Measurements from ENCODE around the gene LUC7L. TPM values are rescaled to one million over a fixed set of nuclear protein-coding genes. Genes with fewer than 3 reads are reported as not detected.

The LUC7L gene
- polyA plus RNA-seq, 1 of the 3 experiments (the other 2 are of a cell fraction): 97.7 TPM

DNA sequence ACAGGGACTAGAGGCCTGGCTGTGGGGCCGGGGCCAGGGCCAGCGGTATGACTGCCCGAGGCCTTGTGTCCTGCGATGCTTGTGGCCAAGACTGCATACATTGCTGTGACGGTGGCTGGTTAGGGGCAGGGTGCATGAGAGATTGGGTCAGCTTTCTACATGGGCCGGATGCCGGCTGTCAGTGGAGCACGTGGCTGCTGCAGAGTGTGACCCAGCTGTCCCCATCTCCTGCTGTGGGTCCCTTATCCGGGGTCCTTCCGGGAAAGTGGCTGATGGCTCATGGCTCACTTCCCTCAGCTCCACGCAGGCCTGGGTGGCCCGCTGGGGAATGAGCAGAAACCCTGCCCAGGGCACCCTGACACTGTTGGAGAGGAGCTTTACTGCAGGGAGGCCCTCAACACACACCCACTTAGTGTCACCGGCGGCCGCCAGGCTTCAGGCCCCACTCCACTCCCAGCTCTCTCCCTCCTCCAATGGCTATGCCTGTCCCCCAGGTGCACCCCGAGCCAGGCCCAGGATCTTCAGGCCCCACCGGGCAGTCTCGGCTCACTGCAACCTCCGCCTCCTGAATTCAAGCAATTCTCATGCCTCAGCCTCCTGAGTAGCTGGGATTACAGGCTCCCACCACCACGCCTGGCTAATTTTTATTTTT, 47.3 kb upstream of the LUC7L start (continued):
- TF ChIP-seq, protein P1, sequence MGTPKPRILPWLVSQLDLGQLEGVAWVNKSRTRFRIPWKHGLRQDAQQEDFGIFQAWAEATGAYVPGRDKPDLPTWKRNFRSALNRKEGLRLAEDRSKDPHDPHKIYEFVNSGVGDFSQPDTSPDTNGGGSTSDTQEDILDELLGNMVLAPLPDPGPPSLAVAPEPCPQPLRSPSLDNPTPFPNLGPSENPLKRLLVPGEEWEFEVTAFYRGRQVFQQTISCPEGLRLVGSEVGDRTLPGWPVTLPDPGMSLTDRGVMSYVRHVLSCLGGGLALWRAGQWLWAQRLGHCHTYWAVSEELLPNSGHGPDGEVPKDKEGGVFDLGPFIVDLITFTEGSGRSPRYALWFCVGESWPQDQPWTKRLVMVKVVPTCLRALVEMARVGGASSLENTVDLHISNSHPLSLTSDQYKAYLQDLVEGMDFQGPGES (IDR thresholded peaks at IDR 0.05; ENCODE audit: low read depth, low read length): no peak
- TF ChIP-seq GABPA (IDR thresholded peaks at IDR 0.05; ENCODE audit: low read depth) (no peak), RCOR1 (IDR thresholded peaks at IDR 0.05; ENCODE audit: low read length) (no peak), RAD21 (IDR thresholded peaks at IDR 0.05; ENCODE audit: low read length) (no peak), NFIC (IDR thresholded peaks at IDR 0.05; ENCODE audit: borderline replicate concordance) (no peak), SMC3 (IDR thresholded peaks at IDR 0.05; ENCODE audit: low read depth, low read length) (no peak)

DNA sequence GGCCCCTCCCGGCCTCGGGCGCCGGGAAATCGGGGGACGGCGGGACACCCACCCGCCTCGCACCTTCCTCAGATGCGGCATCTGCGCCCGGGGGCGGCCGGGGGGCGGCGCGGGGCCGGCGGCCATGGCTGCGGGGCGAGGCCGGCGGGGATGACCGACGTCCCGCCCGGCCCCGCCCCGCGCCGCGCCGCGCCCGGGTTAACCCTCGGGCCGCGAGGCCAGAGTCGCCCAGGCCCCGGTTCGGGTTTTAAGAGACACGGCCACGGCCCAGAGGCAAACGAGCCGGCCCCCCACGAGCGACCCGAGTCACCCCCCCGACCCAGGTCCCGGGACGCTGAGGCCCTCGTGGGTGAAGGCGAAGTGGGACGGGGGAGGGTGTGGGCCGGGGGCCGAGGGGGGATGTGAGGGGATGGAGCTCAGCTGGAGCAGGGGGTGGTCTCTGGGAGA, 46.6 kb upstream of the LUC7L start, which contains the start of gene RGS11:
TSS of gene RGS11 (minus strand) at position 159 of the 447 bp plus-strand sequence. CDS start at position 126, 33 bp downstream.
- Histone ChIP-seq H3K27me3 (ENCODE audit: insufficient read depth) (no peaks in the 10 kb centered on the region), H3K4me2 (peak within 1 kb of the TSS; percentile 44; the same call in 1 of the 2 replicates), H4K20me1 (ENCODE audit: insufficient read depth) (no peaks in the 10 kb centered on the region), H3K4me3 (ENCODE audit: low read depth in 2 of 2, low read length in 1 of 2) (peak within 1 kb of the TSS in 1 of 2 experiments; percentile 42; a peak in 3 of 4 replicates), H3K4me1 (ENCODE audit: control insufficient read depth in 1 of 2, insufficient read depth in 2 of 2, low read depth in 1 of 2, low read length in 1 of 2) (peaks cover 0 to 13% of the 10 kb centered on the region in 2 experiments; a peak in 1 of 4 replicates), H3K9me3 (no peaks in the 10 kb centered on the region), H2AFZ (ENCODE audit: low read depth) (peak within 1 kb of the TSS; percentile 65; the same call in 1 of the 2 replicates), H3K36me3 (replicated peaks in 1 of 2; ENCODE audit: control insufficient read depth in 1 of 2, insufficient read depth in 2 of 2, low read length in 1 of 2) (no peaks in the 10 kb centered on the region), H3K9me2 (no peaks in the 10 kb centered on the region), H3K9ac (peak within 1 kb of the TSS; percentile 41; the same call in 1 of the 2 replicates), H3K27ac (ENCODE audit: low read depth in 2 of 2, low read length in 1 of 2) (no peak within 1 kb of the TSS), H3K79me2 (ENCODE audit: insufficient read depth) (no peaks in the 10 kb centered on the region), H3F3A (replicated peaks; ENCODE audit: insufficient read depth) (peaks cover 3% of the 10 kb centered on the region)
- DNase-seq: peak; percentile 81
- TF ChIP-seq TCF12 (IDR thresholded peaks at IDR 0.05): no peak
- 16% methylated on average over 17 of the region's 56 CpGs for WGBS (ENCODE audit: low lambda C conversion rate)
- CTCF ChIA-PET: interaction anchor here (1.1 to 1.9 kb wide), 2 partner anchors 86 to 95 kb away, joined by 5 to 6 read pairs; partner anchors contain the start of gene HBQ1
- POLR2A ChIA-PET: no interaction called here

DNA sequence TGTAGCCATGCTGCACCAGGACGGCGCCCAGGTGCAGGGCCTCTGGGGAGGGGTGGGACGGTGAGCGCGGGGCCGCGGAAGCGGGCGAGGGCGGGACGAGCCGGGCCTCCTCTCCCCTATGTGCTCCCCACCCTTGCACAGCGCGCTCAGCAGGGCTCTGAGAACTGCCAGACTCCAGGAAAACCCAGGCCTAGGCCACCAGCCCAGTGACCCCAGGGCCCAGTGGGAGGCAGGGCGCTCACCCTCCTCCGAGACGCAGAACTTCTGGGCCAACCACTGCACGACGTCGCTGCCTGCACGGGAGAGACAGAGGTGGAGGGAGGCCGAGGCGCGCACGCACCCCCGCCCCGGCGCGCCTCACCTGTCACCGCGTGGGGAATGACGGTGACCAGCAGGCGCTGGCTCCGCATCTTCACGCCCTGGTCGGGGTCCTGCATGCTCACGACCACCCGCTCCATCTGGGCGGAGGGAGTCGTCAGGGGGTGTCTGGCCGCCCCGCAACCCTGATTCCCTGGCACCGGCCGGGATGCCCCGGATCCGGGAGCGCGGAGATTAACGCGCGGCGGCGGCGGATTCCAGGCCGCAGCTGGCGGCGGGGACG, 45.9 kb upstream of the LUC7L start:
- no peaks in the 10 kb centered on the region for H3K9me2 ChIP-seq
- H3F3A ChIP-seq (replicated peaks; ENCODE audit: insufficient read depth): peaks cover 3% of the 10 kb centered on the region
- no peak overlapping the region for H3K9ac ChIP-seq
- no peaks in the 10 kb centered on the region for H3K9me3 ChIP-seq
- H3K4me1 ChIP-seq (ENCODE audit: control insufficient read depth in 1 of 2, insufficient read depth in 2 of 2, low read depth in 1 of 2, low read length in 1 of 2): peaks cover 0 to 13% of the 10 kb centered on the region in 2 experiments; a peak in 1 of 4 replicates
- no peaks in the 10 kb centered on the region for H3K27me3 ChIP-seq (ENCODE audit: insufficient read depth)
- no peaks in the 10 kb centered on the region for H3K79me2 ChIP-seq (ENCODE audit: insufficient read depth)
- TF ChIP-seq, protein P1 (IDR thresholded peaks at IDR 0.05; ENCODE audit: low read depth, low read length): no peak
- TF ChIP-seq NRF1 (IDR thresholded peaks at IDR 0.05; ENCODE audit: low read depth, low read length): no peak
- TF ChIP-seq SMC3 (IDR thresholded peaks at IDR 0.05; ENCODE audit: low read depth, low read length): no peak
- TF ChIP-seq FOXM1 (IDR thresholded peaks at IDR 0.05; ENCODE audit: low read depth): no peak
- WGBS (ENCODE audit: low lambda C conversion rate): 73% methylated on average over 22 of the region's 58 CpGs
- ChIA-PET POLR2A (no interaction called here), CTCF (no interaction called here)
- H4K20me1 ChIP-seq (ENCODE audit: insufficient read depth): no peaks in the 10 kb centered on the region
- DNase-seq: peak; percentile 74
- H3K27ac ChIP-seq (ENCODE audit: low read depth in 2 of 2, low read length in 1 of 2): no peak overlapping the region
- peak overlapping the region; percentile 28; the same call in 1 of the 2 replicates for H3K4me2 ChIP-seq
- H2AFZ ChIP-seq (ENCODE audit: low read depth): peak overlapping the region; percentile 65; the same call in 1 of the 2 replicates
- peak overlapping the region in 1 of 2 experiments; percentile 42; a peak in 3 of 4 replicates for H3K4me3 ChIP-seq (ENCODE audit: low read depth in 2 of 2, low read length in 1 of 2)
- no peaks in the 10 kb centered on the region for H3K36me3 ChIP-seq (replicated peaks in 1 of 2; ENCODE audit: control insufficient read depth in 1 of 2, insufficient read depth in 2 of 2, low read length in 1 of 2)
